GM18526 (cell line): ENCODE measurements around the gene TPM1.

Experiments used
- POLR2A ChIP-seq: IDR thresholded peaks from 3 replicates; pipeline ENCODE4 v1.6.1; 2011; ENCODE audit not compliant: insufficient read length; ENCODE audit errors: extremely low read depth

The TPM1 gene

DNA sequence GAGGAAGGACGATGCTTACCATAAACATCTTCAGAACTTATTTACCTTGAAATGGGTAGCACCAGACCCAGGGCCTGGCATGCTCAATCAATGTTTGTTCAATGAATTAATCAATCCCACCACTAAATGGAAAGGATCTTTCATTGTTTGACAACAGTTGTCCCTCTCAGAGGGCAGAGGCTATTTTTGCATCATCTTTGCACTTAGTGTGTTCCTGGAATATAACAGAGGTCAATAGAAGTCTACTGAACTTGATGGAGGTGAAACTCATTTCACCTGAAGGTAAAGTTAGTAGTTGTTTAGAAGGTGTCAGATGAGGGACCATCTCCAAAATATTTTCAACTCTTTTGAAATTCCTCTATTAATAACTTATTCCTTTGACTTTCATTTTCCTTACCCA, 42.3 kb downstream of the TPM1 start:
- no peak for TF ChIP-seq POLR2A

DNA sequence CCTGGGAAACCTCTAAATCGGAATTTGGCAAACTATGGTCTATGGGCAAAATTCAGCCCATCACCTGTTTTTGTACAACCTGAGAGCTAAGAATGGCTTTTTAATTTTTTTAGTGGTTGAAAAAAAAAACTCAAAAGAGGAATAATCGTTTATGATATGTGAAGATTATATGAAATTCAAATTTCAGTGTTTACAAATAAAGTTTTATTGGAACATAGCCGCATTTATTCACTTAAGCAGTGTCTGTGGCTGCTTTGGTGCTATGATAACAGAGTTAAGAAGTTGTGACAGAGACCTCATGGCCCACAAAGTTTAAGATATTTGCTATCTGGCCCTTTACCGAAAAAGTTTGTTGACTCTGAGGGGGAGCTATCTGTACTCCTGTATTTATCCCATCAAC, 42.7 kb downstream of the TPM1 start:
- no peak for TF ChIP-seq POLR2A

DNA sequence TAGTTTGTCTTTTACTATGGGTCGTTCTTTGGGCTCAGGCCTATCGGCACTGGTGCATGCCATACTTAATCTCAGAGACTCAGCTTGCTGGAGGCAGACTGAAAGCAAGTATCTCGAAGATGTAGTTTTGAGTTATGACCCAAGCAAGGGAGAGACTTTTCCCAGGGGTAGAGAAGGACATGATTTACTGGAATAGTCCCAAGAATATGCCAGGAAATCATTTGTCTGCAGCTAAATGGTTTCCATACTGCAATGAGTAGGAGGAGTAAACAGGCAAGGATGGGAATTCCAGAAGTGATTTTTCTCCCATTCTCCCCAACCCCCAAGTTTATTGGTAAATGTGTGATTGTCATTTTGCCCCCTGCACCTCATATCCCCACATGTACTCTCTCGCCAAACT, 43.7 kb downstream of the TPM1 start:
- TF ChIP-seq POLR2A, result no peak

DNA sequence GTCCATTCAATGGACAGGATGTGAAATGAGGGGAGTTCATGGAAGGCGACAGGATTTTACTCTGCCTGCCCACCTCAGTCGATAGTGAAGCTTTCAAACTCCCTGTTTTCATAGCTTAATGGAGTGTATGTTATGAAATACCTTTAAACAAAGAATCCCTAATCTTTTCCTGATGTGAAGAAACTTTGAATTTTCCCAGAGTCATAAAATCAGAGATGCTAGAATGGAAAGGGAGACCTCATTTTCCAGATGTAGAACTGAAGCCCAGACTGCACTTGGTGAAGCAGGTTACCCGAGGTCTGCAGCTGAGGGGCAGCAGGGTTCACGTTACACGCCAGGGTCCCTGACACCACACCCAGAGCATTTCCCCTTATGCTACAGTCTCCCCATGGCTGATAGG, 44.4 kb downstream of the TPM1 start:
- no peak for TF ChIP-seq POLR2A

DNA sequence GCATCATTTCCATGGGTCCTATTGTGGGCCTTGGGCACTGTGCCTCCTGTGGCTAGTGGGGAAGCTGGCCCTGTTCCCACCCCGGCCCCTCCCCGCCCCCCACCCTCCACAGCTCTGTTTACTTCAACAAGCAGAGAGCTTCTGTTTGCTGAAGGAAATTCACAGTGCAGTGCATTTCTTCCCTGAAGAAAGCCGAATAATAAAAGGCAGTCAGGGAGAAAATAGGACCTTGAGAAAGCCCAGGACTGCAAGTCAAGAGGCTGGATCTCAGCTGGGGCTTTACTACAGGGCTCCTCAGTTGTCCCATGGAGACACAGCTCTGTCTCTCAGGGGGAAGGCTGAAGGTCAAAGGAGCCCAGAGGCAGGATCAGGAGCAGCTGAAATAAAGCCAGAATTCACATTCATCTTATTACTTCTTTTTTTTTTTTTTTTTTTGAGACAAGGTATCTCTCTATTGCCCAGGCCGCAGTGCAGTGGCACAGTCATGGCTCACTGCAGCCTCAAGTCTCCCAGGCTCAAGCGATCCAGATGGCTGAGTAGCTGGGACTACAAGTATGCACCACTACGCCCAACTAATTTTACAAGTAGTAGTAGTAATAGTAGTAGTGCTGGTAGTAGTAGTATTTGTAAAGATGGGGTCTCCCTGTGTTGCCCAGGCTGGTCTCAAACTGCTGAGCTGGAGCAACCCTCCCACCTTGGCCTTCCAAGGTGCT, 46.1 kb downstream of the TPM1 start:
- TF ChIP-seq POLR2A, result no peak

DNA sequence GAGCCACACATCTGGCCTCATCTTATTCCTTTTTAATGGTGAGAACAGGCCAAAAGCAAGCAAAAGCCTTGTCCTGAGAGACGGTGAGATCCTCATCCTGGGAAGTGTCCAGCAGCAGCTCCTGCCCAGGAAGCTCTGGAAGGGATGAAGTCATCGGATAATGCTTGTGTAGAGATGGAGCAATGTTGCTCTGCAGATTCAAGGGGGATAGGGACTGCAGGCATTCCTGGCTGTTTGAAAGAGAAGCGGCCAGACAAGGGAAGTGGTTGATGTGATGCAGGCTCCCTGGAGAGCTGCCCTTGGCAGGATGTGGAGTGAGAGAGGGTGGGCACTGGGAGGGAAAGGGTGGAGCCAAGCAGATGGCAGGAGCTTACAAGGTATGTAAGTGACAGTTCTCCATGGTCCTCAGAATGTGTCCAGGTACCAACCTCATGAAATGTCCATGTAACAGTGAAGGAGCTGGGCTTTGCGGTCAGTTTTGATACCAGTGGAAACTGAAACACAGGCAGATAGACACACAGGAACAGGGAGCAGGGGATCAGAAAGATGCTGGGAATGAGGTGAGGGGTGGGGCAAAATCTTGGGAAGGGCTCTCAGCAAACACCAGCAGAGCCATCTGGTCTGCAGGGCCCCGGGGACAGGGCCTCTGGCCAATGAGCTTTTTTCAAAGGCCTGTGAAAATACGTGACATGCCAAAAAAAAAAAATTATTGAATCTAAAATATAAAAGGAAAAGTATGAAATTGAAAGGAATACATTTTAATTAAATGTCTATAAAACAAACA, 46.9 kb downstream of the TPM1 start:
- no peak for TF ChIP-seq POLR2A

DNA sequence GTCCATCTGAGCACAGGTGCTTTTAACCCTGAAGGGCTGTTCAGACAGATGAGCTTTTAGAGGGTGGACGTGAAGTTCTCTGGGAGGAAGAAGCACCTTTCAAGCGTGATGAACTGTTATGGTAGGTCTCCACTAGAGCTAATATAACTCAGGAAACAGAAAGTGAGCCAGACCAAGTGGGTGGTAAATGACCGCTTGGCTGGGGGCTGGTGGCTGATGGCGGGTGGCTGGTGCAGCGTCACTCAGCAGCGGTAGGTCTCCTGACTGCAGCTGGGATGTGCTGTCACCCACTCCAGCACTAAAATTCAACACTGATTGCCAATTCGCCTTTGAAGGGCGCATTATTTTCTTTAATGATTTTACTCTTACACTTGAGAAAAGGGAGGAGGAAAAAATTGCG, 47.9 kb downstream of the TPM1 start:
- no peak for TF ChIP-seq POLR2A

DNA sequence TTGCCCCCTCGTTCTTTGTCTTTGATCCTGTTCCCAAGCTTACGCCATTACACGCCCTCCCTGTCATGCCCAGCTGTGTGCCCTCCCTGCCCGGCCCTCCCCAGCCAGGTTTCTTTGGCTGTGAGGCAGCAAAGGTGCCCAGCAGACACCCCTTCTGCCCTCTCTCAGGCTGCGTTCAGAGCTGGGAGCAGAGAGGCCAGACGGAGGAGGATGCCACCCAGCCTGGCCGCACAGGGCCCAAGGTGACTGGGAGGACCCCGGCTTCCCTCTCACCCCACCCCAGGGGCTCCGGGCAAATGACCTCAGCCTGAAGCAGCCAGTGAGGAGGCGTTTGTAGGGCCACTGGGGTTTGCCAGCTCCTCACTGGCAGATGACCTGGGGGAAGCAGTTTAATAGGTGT, 48.3 kb downstream of the TPM1 start:
- TF ChIP-seq POLR2A, result no peak

DNA sequence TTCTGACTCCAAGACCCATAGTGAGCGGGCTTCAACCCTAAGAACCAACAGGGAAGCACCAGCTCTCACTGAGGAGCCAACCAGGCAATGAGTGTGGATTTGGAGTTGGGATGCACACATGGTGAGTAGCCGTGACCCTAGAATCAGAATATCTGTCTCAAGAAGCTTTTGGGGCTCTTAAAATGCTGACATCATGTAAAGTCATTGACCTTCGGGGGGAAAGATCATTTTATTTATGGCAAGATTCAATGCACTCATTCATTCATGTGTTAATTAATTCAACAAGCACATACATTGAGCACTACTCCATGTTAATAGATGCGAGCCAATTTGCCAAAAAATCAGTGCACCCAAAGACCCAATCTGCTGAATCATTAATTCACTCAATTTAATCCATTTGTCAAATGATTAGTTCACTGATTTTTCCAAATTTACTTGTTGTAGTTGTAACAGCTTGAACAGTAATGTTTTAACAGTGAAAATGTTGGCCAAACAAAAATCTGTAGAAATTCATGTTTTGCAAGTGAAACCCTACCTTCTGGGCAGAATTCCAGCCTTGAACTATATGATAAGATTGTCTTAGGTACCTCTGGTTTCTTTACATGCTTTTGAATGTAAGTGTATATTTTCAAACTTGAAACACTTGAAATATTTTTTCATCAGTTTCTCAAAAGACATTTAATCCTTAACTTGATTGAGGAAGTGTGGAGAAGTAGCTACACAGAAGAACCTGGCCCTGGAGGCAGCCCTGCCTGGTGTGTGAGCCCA, 49.3 kb downstream of the TPM1 start:
- TF ChIP-seq POLR2A, result no peak

DNA sequence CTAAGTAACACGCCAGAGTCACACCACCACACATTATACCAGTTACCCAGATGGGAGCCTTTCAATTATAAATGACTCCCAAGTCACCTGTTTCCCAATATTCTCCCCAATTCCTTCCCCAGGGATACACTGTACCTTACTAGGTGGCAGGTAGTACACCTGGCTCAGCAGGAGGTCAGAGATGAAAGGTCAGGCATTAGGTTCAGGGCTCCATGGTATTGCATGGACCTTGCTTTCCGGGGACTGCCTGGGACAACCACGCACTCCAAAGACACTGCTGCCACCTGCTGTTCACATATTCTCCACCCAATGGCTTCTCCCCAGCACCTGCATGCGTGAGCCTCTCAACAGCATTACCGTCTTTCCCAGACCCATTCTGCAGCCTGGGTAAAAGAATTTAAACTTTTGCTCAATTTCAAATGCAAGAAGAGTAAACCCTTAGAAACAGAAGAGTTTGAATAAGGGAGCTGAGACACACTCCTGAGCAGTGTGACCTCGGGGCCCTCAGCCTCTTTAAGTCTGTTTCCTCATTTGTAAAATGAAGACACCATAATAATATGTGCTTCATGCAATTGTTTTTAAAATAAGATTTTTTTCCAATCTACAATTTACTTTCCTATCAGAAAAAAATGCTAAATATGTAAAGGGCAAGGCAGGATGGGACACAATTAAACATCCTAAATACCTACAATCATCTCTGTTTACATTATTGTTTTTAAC, 51.1 kb downstream of the TPM1 start:
- no peak for TF ChIP-seq POLR2A

DNA sequence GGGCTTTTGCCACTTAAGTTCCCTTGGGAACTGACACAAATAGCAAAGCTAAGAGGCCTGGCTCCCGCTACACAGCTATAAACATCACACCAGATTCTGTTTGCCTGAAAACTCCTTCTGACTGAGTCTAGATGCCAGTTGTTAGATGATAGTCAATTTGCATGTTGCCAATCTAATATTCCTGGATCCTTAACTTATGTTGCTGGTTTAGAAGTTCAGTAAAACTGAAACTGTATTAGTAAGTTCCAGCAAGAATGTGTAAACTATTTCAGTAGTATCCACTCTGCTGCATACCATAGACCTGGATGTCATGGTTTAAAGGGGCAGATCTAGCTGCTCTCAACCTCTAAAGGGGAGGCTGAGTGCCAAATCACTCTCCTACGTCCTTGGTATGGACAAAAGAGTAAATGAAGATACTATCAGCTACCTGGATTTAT, 52.0 kb downstream of the TPM1 start:
- TF ChIP-seq POLR2A, result no peak

DNA sequence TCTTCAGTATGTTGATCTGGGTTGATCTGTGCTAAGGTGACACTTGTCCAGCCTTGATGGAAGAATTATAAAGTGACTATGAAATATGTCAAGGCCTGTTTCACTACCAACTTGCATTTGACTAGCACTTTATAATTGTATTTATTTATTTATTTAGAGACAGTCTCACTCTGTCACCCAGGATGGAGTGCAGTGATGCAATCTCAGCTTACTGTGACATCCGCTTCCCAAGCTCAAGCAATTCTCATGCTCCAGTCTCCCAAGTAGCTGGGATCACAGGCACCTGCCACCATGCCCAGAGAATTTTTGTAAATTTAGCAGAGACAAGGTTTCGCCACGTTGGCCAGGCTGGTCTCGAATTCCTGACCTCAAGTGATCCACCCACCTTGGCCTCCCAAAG, 53.6 kb downstream of the TPM1 start:
- TF ChIP-seq POLR2A, result no peak

DNA sequence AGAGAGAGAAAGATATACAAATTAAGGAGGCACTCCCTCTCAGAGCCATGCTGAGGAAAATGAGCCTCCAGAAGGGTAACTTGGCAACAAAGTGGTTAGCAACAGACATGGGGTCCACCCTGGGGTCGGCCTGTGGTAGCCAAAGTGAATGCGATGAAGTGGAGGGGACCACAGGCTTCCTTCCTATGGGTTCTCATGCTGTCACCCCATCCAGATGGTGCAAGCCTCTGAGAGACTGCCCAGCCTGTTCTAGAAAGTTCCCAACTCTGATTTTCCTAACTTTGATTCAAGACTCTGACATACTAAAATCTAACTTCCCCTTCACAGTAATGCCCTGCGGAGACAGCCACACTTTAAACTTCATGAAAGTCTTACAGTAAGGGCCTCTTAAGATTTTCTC, 60.9 kb downstream of the TPM1 start:
- TF ChIP-seq POLR2A, result no peak

DNA sequence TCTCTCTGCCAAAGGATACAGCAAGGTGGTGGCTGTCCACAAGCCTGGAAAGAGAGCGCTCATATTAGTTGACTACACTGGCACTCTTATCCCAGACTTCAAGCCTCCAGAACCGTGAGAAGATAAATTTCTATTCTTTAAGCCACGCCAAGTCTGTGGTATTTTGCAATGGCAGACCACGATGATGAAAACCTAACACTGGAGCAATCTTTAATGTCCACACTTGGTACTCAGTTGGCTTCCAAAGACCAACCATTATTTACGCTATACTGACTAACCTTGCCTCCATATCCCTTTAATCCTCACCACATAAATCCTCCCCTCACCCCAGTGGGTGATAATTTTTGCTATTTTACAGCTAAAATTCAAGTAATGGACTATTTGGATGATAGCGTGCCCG, 62.2 kb downstream of the TPM1 start:
- TF ChIP-seq POLR2A, result no peak

DNA sequence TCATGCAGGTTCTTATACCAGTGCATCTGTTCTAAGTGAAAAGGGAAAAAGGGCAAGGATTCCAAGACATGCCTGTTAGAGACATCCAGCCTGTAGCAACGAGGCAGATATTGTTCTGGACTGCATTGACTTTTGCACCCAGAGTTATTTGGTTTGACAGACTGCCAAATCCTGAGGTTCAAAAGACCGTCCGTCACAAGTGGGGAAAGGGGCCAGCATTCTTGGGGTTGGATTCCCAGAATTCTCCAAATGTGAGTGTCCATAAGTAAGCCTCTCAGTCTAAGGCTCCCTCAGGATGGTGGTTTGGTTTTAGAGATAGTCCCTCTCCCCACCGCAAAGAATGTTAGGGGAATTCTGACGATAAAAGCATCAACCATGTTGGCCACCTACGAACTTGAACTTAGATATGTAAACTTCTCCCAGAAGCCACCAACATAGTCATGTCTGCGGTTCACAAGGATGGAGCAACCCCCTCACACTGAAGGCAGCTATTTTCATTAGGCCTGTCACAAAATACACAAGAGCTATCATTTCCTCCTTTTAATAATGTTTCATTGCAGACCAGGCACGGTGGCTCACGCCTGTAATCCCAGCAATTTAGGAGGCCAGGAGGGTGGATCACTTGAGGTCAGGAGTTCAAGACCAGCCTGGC, 65.5 kb downstream of the TPM1 start:
- no peak for TF ChIP-seq POLR2A
